ENCODE measurements around the gene FAM184A.

DNA sequence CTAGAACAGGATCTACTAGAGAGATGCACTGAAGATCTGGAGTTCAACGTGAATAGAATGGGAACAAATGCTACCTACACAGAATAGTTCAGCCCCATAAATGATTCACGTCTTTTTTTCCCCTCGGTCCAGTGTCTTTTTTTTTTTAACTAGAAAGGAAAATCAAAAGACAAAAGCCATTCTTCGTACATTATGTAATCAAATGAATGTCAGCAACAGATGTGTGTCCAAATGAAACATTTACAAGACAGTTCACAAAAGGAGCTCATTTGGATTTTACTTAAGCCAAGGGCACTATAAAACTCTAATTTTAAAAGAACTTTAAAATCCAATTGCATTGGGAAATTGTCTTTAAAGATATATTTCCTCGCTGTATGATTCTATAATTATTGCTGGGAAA, 42.4 kb downstream of the FAM184A start:
- no peak for TF ChIP-seq GABPA (IDR thresholded peaks at IDR 0.05; ENCODE audit: borderline replicate concordance, insufficient read depth, low read length)
- TF ChIP-seq, protein P1, sequence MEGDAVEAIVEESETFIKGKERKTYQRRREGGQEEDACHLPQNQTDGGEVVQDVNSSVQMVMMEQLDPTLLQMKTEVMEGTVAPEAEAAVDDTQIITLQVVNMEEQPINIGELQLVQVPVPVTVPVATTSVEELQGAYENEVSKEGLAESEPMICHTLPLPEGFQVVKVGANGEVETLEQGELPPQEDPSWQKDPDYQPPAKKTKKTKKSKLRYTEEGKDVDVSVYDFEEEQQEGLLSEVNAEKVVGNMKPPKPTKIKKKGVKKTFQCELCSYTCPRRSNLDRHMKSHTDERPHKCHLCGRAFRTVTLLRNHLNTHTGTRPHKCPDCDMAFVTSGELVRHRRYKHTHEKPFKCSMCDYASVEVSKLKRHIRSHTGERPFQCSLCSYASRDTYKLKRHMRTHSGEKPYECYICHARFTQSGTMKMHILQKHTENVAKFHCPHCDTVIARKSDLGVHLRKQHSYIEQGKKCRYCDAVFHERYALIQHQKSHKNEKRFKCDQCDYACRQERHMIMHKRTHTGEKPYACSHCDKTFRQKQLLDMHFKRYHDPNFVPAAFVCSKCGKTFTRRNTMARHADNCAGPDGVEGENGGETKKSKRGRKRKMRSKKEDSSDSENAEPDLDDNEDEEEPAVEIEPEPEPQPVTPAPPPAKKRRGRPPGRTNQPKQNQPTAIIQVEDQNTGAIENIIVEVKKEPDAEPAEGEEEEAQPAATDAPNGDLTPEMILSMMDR (IDR thresholded peaks at IDR 0.05; ENCODE audit: control extremely low read depth in 1 of 3, insufficient read depth in 1 of 3, low read depth in 1 of 3, low read length in 3 of 3), result no peak
- TF ChIP-seq, protein P2, sequence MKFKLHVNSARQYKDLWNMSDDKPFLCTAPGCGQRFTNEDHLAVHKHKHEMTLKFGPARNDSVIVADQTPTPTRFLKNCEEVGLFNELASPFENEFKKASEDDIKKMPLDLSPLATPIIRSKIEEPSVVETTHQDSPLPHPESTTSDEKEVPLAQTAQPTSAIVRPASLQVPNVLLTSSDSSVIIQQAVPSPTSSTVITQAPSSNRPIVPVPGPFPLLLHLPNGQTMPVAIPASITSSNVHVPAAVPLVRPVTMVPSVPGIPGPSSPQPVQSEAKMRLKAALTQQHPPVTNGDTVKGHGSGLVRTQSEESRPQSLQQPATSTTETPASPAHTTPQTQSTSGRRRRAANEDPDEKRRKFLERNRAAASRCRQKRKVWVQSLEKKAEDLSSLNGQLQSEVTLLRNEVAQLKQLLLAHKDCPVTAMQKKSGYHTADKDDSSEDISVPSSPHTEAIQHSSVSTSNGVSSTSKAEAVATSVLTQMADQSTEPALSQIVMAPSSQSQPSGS (IDR thresholded peaks at IDR 0.05; ENCODE audit: low read length), result no peak
- TF ChIP-seq SP2 (IDR thresholded peaks at IDR 0.05; ENCODE audit: low read length), result no peak
- TF ChIP-seq SUZ12 (IDR thresholded peaks at IDR 0.05; ENCODE audit: low read length), result no peak
- no peak for TF ChIP-seq EZH2 (IDR thresholded peaks at IDR 0.05; ENCODE audit: low read depth, low read length, severe bottlenecking)
- no peak for TF ChIP-seq POLR2A (IDR thresholded peaks at IDR 0.05; ENCODE audit: control extremely low read depth in 1 of 2, low read depth in 2 of 2, low read length in 2 of 2)
- TF ChIP-seq CEBPB (IDR thresholded peaks at IDR 0.05; ENCODE audit: low read depth, low read length), result no peak
- TF ChIP-seq RAD21 (IDR thresholded peaks at IDR 0.05 in 1 of 2, conservative IDR thresholded peaks at IDR 0.05 in 1 of 2; ENCODE audit: low read depth in 2 of 2, low read length in 2 of 2), result no peak
- TF ChIP-seq, protein P3, sequence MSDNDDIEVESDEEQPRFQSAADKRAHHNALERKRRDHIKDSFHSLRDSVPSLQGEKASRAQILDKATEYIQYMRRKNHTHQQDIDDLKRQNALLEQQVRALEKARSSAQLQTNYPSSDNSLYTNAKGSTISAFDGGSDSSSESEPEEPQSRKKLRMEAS (IDR thresholded peaks at IDR 0.05), result no peak
- TF ChIP-seq NANOG (IDR thresholded peaks at IDR 0.05; ENCODE audit: insufficient read depth, low read depth, low read length, poor library complexity, severe bottlenecking), result no peak
- TF ChIP-seq HDAC6 (IDR thresholded peaks at IDR 0.05; ENCODE audit: low read depth, low read length), result no peak
